Left hindlimb (tissue), 1 donor: ENCODE data around the gene NOL7.

Source experiments
- DNase-seq: peaks from one replicate; pipeline ENCODE4 v3.0.0-alpha.2; 2018

Gene NOL7

DNA sequence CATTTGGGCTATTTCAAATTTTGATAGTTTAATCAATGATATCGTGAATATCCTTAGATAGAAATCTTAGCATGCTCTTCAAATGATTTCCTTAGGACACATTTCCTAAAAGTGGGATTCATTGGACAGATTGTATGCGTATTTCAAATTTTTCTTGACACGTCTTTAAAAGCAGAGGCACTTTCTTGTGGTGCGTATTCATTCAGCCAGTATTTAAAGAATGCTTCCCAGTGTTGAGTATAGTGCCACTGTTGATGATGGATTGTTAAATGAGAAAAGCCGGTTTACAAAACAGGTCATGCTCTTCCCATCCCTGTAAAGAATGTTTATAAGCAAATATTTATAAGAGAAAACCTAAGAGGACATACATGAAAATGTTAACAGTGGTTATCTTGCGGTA is 15.1 kb upstream of the NOL7 start:
- DNase-seq: no peak

DNA sequence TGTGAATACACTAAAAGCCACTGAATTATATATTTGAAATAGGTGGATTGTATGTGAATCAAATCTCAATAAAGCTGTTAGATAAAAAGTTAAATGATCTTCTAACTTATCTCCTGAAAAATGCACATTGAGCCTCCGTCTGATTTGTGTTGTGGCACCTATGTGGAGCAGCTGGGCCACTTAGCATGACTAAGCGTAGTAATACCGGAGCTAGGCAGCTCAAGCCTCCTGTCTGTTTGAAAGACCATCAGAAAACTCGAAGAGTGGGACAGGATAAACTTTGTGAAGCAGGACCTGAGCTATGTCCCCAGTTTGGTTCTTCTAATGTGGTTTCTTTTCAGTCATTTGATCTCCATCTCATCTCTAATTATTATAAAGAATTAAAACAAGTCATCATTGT is 11.0 kb upstream of the NOL7 start:
- DNase-seq: no peak

DNA sequence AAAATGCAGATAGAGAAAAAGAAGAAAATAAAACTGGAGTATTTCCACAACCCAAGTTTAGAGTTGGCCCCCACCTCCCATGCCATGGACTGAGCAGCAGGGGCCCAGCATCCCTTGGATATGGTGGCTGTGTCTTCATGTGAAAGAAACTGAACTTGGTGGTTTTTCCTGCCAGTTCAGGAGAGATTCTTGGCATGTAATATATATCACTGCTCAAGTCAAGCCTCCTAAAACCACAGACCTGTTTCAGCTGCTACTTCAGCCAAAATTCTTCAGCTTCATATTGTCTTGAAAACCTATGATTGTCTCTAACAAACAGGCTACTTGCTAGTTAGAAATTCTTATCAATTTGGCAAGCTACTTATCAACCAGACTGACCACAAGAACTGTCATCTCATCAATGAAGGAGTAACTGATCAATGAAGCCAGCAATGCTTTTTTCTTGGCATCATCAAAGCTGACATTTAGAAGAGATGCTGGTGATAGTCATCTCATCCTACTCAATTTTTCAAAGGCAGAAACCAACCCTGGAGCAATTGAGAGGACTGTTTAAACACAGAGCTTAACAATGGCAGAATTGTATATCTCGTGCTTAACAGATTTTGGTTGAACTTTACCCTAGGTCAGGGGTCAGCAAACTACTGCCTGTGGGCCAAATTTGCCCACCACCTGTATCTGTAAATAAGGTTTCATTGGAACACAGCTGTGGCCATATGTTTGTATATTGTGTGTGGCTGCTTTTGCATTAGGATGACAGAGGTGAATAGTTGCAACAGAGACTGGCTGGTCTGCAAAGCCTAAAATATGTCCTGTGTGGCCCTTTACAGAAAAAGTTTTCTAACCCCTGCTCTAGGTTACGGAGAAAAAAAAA is 10.4 kb upstream of the NOL7 start:
- DNase-seq: no peak

DNA sequence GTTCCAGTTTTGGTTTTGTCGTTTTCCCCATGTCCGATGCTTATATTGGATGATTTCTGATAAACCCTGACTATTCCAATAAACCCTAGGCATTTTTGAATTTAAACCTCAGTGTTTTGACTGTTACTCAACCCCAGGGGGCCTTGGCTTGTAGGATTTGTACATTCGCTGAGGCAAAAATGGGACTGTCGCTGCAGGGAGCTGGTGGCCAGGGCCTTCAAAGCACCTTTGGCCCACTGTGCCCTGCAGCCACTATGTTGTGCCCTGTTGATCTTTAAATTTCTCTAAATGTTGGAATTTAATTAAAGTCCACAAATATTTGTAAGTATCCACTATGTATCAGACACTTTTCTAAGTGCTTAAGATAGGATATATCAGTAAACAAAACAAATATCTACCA is 9.5 kb upstream of the NOL7 start:
- no peak for DNase-seq

DNA sequence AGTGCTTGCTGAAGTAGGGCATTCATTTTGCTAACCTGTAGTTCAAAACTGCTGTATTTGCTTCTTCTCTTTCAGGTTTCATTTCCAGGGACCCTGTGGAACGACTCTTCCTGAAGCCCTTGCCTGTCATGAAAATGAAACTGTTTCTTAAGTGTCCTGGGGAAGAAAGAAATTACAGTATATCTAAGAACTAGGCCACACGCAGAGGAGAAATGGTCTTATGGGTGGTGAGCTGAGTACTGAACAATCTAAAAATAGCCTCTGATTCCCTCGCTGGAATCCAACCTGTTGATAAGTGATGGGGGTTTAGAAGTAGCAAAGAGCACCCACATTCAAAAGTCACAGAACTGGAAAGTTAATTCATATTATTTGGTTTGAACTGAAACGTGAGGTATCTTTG is 3.4 kb upstream of the NOL7 start:
- no peak for DNase-seq

DNA sequence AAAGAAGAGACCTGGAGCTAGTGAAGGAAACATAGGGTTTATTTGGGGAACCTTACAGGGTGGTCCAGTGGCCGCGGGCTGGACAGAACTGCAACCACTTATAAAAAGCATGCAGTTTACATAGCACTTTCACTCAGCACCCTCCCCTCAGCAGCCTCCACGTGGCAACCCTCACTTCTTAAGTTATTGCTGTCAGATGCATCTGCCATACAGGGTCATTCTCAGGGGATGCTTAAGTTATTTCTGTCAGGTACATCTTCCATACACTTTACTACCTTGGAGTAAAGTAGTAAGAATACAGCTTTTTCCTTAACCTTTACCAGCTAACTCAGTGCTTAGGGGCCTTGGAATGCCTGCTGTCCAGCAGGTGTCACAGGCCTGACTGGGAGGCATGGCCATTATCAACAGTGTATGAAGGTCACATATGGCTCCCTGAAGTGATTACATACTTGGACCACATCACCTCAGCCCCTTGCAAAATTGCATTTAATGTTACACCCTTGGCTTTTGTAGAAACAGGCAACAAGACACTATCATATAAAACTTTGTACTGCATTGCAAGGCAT is 2.0 kb upstream of the NOL7 start:
- DNase-seq: no peak

DNA sequence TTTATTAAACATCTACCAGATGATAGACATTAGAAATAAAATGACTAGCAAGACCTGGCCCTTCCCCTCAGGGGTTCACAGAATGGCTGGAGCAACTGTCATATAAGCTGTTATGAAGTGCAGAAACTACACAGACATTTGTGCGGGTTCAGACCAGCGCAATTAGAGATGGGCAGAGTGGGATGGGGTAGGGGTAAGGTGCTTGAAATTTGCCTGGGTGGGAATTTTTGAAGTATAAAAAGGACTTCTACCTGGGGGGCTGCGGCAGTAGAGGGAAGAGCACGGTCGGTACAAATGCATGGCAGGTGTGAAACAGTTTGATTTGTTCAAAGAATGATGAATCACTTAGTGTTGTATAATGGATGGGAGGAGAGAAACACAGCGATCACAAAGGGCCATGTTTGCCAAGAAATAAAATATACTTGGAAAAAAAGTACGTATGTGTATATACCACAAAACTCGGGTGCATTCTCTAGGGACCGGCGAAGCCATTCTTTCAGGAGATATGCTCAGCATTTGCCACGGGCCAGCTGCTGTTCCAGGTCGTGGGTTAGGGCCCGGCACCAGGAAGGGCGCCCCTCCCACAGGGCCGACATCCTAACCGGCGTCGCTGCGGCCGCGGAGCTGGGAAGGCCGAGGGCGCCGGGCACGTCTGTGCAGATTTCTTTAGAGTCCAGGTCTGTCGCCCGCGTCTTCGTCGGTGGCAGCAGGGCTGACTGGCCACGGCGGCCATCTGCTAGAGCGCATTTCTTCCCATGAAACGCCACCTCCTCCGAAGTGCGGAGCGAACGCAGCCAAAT is 809 bp upstream of the NOL7 start:
- peak; percentile 62 for DNase-seq

DNA sequence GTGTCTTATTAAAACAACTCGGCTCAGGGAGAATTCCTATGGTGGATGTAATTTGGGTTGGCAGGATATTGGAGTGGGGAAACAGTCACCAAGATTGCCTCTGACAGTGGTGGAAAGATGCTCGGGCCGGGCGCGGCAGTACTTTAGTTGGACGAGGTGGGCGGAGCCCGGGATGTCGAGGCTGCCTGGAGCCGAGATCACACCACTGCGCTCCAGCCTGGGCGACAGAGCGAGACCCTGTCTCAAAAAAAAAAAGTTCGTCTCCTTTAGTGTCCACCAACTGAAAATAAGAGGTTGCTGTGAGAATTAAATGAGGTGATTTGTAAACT is 621 bp downstream of the NOL7 start:
- peak; percentile 49 for DNase-seq

DNA sequence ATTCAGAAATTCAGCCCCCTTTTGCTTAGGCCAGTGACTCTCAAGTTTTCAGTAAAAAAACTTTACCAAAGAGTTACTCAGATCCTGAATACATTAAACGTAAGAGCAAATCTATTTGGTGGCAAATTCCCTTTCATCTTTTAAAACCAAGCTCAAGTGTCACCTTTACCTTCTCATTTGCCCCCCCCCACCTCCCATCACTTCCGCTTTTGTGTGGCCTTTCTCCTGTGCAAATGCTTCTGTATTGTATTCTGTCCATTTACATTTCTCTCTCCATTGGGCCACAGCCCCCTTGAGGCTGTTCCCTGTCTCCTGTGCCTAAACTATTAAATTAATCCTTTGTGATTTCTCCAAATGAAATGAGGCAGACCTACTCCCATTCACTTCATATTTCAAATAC is 1.9 kb downstream of the NOL7 start:
- no peak for DNase-seq

DNA sequence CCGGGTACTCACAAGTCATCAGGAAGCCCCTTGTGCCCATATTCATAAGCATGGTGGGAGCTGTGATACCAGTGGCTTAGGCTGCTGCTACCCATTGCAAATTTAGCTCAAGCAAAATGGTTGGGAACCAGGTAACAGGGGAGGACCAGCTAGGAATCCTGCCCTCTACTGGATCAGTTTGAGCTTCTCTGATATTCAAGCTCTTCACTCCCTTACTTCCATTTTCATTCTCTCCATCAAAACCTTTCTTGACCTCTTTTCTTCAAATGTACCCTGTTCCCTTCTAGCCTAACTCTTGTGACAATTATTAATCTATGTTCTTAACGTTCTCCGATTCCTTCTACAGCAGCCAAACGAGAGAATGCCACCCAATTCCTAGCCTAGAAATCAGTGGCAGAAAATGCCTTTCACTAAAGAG is 9.7 kb downstream of the NOL7 start:
- DNase-seq: no peak

DNA sequence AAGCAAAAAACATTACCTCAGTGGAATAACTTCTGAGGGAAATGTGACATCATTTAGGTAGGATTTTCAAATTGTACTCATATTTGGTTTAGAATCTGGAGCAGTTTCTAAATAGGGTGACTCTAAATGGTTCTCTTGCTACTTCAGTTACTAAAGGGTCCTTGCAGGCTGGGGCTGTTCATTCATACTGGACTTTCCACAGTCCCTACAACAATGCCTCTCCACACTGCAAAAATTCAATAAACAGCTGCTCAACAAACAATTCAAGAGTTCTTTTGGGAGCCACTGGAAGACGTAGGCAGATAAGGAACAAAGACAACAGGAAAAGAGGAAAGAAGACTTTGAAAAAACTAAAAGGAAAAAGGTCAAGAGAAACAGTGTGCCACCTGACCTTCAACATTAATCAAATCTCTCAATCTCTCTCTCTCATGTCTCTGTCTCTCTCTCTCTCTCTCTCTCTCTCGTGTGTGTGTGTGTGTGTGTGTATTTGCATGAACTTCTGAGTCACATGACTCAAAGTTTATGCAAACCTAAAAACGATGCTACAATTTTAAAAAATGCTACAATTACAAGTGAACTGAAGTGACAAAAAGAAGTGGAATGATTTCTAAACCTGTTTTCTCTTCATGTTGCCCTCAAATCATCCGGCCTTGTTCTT is 14.5 kb downstream of the NOL7 start:
- no peak for DNase-seq

DNA sequence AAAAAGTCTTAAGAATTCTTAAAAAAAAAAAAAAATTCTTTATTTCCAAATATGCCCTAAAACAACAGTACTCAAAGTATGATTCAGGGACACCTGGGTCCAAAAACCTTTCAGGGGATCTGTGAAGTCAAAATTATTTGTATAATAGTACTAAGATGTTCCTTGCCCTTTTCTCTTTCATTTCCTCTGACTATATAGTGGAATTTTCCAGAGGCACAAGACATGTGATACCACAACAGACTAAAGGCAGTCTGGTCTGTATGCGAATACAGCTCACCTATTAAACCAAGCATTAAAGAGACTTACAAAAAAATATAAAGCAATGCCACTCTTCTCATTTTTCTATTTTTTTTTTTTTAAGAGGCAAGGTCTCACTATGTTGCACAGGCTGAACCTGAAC is 15.4 kb downstream of the NOL7 start:
- DNase-seq: no peak

DNA sequence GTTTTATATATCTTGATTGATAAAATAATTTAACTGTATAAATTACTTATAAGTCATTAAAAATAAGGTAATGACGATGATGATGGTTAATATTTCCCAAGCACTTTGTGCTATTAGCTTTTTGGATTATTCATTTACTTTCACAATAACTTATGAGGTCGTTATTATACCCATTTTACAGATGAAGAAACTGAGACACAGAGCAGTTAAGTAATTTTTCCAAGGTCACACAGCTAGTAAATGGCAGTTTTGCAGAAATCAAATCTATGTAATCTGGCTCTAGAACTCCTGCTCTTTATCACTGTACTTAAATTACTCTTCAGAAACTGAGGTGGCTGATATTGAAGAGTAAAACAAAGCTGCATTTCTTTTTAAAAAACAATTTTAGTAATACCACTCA is 18.2 kb downstream of the NOL7 start:
- no peak for DNase-seq

DNA sequence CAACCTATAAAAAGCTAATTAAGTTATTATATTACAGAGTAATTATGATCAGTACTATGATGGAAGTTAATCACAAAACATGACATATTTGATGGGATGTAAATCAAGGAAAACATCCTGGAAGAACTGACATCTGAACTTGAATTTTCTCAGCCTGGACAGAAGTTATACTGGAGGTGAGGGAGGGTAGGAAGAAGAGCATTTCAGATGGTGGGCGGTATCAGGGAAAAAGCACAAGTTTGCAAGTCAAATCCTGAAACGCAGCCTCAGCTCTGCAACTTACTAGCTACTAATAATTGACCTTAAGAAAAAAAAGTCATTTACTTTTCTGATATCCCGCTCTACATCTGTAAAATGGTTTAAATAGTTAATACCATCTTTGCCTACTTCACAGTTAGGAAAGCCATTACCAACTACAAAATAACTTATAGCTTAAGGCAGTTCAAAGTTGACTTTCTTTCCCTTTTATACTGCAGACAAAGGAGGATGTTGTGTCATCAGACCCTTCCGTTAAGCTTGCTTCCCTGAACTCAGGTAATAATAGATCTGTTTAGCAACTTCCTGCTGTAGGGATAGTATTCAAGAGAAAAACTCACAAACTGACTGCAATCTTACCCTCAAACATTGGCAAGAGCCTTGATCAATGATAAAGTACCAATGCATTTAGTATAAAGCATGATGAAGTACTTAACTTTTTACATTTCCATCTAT is 21.0 kb downstream of the NOL7 start:
- no peak for DNase-seq

DNA sequence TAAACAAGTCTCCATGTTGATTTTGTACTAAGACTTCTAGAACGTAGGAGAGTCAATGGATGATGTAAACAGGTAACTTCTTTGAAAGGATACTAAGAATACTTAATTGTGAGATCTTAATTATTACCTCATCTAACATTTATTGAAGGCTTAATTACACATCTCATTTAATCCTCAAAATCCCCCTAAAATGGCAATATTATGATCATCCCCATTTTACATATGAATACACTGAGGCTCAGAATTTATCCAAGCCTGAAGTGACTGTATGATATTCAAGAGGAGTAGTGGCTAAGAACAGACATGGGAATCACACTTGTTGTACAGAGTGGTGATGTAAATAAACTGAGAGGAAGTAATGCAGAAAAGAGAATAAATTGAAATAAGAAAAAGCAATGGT is 22.9 kb downstream of the NOL7 start:
- no peak for DNase-seq

DNA sequence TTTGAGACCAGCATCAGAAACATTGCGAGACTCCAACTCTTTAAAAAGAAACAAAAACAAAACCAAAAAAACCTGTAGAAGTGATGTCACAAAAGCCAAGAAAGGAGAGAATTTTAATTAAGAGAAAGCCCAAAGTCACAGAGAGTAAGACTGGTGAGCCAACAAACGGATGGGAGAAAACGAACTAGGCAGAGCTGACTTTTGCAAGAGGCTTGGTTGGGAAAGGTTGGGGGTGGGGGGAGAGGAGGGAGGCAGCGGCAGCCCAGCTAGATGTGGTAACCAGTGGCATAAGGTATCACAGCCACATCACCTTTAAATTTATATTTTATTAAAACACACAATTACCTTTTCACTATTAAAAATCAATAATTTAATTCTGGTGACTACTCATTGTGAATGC is 23.5 kb downstream of the NOL7 start:
- DNase-seq: no peak

DNA sequence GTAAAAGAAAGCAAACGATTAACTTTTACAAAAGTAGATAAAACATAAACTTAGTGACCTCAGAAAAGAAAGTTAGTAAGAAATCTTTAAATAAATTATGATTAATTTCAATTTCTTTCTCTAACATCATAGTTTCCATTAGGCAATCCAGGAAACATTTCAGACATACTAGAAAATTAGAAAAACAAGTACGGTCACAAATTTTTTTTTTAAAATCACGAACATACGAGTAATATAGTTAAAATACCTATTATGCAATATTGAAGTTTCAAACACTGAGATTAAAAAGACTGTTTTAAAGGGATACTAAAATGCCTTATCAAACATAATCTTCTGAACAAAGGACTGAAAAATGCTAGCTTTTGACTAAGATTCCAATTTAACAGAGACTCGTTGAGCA is 26.2 kb downstream of the NOL7 start:
- DNase-seq: no peak

DNA sequence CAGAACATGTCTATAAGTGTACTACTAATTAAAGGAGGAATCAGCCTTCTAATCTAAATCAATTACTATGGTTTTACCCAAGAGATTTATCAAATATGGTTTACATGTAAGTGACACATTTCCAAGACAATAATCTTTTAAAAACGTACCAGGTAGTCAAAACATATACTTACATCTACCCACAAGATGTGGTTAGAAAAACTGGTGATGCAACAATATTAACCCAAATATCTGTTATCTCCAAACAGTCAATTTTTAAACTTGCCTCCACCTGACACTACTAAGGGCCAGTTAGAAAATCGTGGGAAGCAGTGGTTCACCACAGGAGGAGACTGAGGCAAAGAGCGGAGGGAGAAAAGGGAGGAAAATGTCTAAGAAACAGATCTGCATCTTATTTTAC is 28.0 kb downstream of the NOL7 start:
- DNase-seq: no peak

DNA sequence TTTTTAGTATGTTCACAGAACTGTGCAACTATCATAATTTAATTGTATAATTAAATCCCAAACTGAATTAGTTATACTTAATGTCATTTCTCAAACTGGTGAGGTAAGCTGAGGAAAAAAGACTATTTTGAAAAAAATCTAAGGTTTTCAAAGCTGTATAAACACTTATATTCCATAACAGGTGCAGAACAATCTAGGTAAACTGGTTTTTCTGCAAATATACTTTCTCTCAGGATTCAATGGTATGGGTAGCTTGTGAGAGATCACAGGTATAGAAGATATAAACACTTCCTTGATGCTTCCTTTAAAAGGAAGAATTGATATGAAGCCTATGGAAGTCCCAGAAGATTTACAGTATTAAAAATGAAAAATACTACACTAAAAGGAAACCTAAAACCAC is 33.7 kb downstream of the NOL7 start:
- no peak for DNase-seq

DNA sequence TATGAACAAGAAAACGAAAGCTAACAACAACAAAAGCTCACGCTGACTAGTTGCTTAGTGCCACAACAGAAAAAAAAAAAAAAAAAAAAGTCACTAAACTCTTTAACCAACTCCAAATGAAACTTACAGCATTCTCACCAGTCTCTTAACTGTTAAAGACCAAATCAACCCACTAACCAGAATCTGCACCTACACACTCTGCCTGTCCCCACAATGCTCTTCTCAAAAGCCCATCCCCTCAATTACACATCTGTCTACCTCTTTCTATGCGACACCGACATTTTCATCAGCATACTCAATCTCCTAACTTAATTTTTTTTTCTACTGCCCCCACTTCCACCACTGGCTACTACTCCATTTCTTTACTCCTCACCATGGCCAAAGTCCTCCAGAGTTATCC is 34.3 kb downstream of the NOL7 start:
- DNase-seq: no peak

DNA sequence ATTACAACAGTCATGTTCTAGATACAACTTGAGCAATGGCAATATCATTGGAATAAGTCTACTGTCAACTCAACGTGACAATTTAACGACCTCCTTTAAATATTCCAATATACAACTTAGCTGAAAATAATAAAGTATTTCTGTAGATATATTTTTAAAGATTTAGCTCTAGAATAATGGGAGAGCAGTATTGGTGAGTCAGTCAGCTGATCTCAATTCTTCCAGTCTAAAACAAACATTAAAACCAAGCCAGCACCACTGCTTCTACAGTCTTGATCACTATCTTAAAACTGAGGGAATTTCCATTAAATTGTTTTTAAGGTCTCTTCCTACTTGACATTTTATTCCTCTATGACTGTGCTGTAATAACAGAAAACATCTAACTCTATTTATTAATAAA is 38.2 kb downstream of the NOL7 start:
- DNase-seq: no peak

DNA sequence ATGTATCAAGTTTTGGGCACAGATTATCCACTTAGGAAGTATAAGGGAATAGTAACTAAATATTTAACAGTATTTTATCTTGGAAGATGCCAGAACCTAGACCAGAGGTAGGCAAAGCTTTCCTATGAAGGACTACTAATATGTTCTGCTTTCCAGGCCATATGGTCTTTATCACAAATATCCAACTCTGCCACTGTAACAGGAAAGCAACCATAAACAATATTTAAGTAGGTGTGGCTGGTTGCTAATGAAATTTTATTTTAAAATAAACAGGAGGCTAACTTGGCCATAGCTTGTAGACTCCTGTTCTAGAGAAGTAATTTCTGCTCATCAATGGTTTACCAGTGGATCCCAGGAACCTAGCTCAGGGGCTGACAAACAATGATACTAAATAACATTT is 39.4 kb downstream of the NOL7 start:
- no peak for DNase-seq

DNA sequence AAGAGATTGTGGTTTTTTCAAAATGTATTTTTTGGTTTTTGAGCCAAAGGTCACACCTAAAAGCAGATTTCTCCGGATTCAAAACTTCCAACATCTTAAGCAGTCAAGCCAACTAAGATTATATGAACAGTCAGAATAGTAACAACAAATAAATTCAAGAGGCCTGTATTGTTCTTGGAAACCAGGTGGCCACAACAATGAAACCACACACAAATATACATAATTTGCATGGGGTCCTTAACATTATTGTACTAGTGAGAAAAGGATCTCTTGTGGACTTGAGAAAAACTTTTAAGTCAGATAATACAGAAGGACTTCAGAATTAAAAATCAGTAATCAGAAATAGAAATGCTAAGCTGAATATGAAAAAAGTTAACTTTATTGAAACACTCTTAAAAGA is 40.6 kb downstream of the NOL7 start:
- no peak for DNase-seq
